Esophagus (tissue), 2 donors: ENCODE measurements around the gene PPARG. TPM values are rescaled to one million over a fixed set of nuclear protein-coding genes. Genes with fewer than 3 reads are reported as not detected.

ENCODE experiments used
- H3K27ac ChIP-seq, 2 donors: one replicate each; pipeline ENCODE4 v1.5.1; 2013; ENCODE audit warnings: low read depth in 2 of 2, mild to moderate bottlenecking in 2 of 2, inconsistent platforms in 1 of 2, low read length in 1 of 2, moderate library complexity in 1 of 2
- H3K27me3 ChIP-seq, 2 donors: one replicate each; pipeline ENCODE4 v1.6.1; 2013; ENCODE audit warnings: low read length in 2 of 2, control low read depth in 1 of 2, mild to moderate bottlenecking in 1 of 2; ENCODE audit not compliant: insufficient read depth in 2 of 2, control insufficient read depth in 1 of 2
- H3K36me3 ChIP-seq, 2 donors: one replicate each; pipeline ENCODE4 v1.6.1; 2013; ENCODE audit warnings: low read length in 1 of 2; ENCODE audit not compliant: control insufficient read depth in 2 of 2, insufficient read depth in 2 of 2
- H3K4me1 ChIP-seq, 2 donors: one replicate each; pipeline ENCODE4 v1.6.1; 2013; ENCODE audit warnings: low read length in 1 of 2; ENCODE audit not compliant: control insufficient read depth in 2 of 2, insufficient read depth in 2 of 2
- H3K4me3 ChIP-seq, 2 donors: one replicate each; pipeline ENCODE4 v1.5.1; 2013; ENCODE audit warnings: low read length in 2 of 2, mild to moderate bottlenecking in 2 of 2, low read depth in 1 of 2, moderate library complexity in 1 of 2
- H3K9me3 ChIP-seq, 2 donors: one replicate each; pipeline ENCODE4 v1.6.1; 2013; ENCODE audit warnings: mild to moderate bottlenecking in 2 of 2, low read depth in 1 of 2, low read length in 1 of 2, moderate library complexity in 1 of 2; ENCODE audit not compliant: control insufficient read depth in 2 of 2, insufficient read depth in 1 of 2
- WGBS, 2 donors: extraction: QIAGEN DNeasy Blood & Tissue Kit; methylation state at CpG; one replicate each; pipeline ENCODE4 v1.1.7; 2013; 5-methylcytosine and 5-hydroxymethylcytosine counted together
- polyA plus RNA-seq, 2 donors: library from polyadenylated mRNA; stranded (reverse); fragments of 200-250 nt; gene quantifications; one replicate each; pipeline ENCODE4 v1.2.3, GENCODE V29; 2013
- donor health status: healthy with polysubstance abuse.
- donor health status: Bipolar disorder and iron deficiency.

PPARG gene
- 1 to 10 TPM; 2.6 to 3.4 TPM for polyA plus RNA-seq

- 1% methylated on average over 84 to 87 of the region's 87 CpGs for WGBS, 2 donors
- peaks cover 0 to 6% of the 10 kb centered on the region in 2 donors for H3K27me3 ChIP-seq
- peak within 1 kb of the TSS; percentile 15 to 21 for H3K27ac ChIP-seq
- H3K4me3 ChIP-seq: peak within 1 kb of the TSS; percentile 74 to 86
- no peaks in the 10 kb centered on the region for H3K4me1 ChIP-seq
- H3K9me3 ChIP-seq: no peaks in the 10 kb centered on the region
- no peaks in the 10 kb centered on the region for H3K36me3 ChIP-seq
Observed at GRCh38 chr3:12288182-12289129, at the start of gene PPARG. TSS of gene PPARG (plus strand) at chr3:12289070. CDS start at chr3:12379712, 90,642 bp downstream.

- Histone ChIP-seq H3K9me3 (no peaks in the 10 kb centered on the region), H3K4me1 (no peaks in the 10 kb centered on the region), H3K27ac (no peak overlapping the region), H3K36me3 (no peaks in the 10 kb centered on the region), H3K27me3 (no peaks in the 10 kb centered on the region), H3K4me3 (no peak overlapping the region)
- WGBS, 2 donors: 26 to 27% methylated on average over 5 of the region's 5 CpGs
Observed at GRCh38 chr3:12239301-12239700, 49.6 kb upstream of the PPARG start.

- WGBS, 2 donors: 73 to 78% methylated on average over 2 of the region's 2 CpGs
- no peak overlapping the region for H3K4me3 ChIP-seq
- no peak overlapping the region for H3K27ac ChIP-seq
- H3K9me3 ChIP-seq: no peaks in the 10 kb centered on the region
- H3K4me1 ChIP-seq: no peaks in the 10 kb centered on the region
- no peaks in the 10 kb centered on the region for H3K27me3 ChIP-seq
- no peaks in the 10 kb centered on the region for H3K36me3 ChIP-seq
Observed at GRCh38 chr3:12242772-12243171, 46.1 kb upstream of the PPARG start.

GRCh38 chr3:12246497-12247163, 42.2 kb upstream of the PPARG start:
- H3K4me3 ChIP-seq: no peak overlapping the region
- no peaks in the 10 kb centered on the region for H3K4me1 ChIP-seq
- no peak overlapping the region for H3K27ac ChIP-seq
- no peaks in the 10 kb centered on the region for H3K9me3 ChIP-seq
- 54 to 71% methylated on average over 6 of the region's 6 CpGs for WGBS, 2 donors
- H3K36me3 ChIP-seq: no peaks in the 10 kb centered on the region
- no peaks in the 10 kb centered on the region for H3K27me3 ChIP-seq

- Histone ChIP-seq H3K9me3 (no peaks in the 10 kb centered on the region), H3K27ac (no peak overlapping the region), H3K36me3 (no peaks in the 10 kb centered on the region), H3K4me1 (no peaks in the 10 kb centered on the region), H3K27me3 (no peaks in the 10 kb centered on the region), H3K4me3 (no peak overlapping the region)
- 81 to 87% methylated on average over 4 of the region's 4 CpGs for WGBS, 2 donors
Observed at GRCh38 chr3:12247411-12247810, 41.5 kb upstream of the PPARG start.

GRCh38 chr3:12249519-12249918, 39.4 kb upstream of the PPARG start:
- H3K27ac ChIP-seq: no peak overlapping the region
- H3K4me1 ChIP-seq: no peaks in the 10 kb centered on the region
- WGBS, 2 donors: 95 to 96% methylated on average over 2 of the region's 2 CpGs
- no peaks in the 10 kb centered on the region for H3K36me3 ChIP-seq
- no peak overlapping the region for H3K4me3 ChIP-seq
- no peaks in the 10 kb centered on the region for H3K9me3 ChIP-seq
- no peaks in the 10 kb centered on the region for H3K27me3 ChIP-seq

GRCh38 chr3:12252889-12253288, 36.0 kb upstream of the PPARG start:
- Histone ChIP-seq H3K9me3 (no peaks in the 10 kb centered on the region), H3K4me3 (no peak overlapping the region), H3K36me3 (no peaks in the 10 kb centered on the region), H3K27ac (no peak overlapping the region), H3K4me1 (no peaks in the 10 kb centered on the region), H3K27me3 (no peaks in the 10 kb centered on the region)
- WGBS, 2 donors: 51 to 74% methylated on average over 5 of the region's 5 CpGs

- Histone ChIP-seq H3K4me3 (no peak overlapping the region), H3K36me3 (no peaks in the 10 kb centered on the region), H3K4me1 (no peaks in the 10 kb centered on the region), H3K27me3 (no peaks in the 10 kb centered on the region), H3K9me3 (no peaks in the 10 kb centered on the region), H3K27ac (no peak overlapping the region)
- WGBS, 2 donors: 65 to 67% methylated on average over 10 of the region's 10 CpGs
Observed at GRCh38 chr3:12253516-12254343, 35.1 kb upstream of the PPARG start.

GRCh38 chr3:12255393-12255792, 33.5 kb upstream of the PPARG start:
- no peaks in the 10 kb centered on the region for H3K4me1 ChIP-seq
- H3K4me3 ChIP-seq: no peak overlapping the region
- H3K27me3 ChIP-seq: no peaks in the 10 kb centered on the region
- H3K36me3 ChIP-seq: no peaks in the 10 kb centered on the region
- H3K9me3 ChIP-seq: no peaks in the 10 kb centered on the region
- H3K27ac ChIP-seq: no peak overlapping the region
- WGBS, 2 donors: 67 to 81% methylated on average over 2 of the region's 2 CpGs
